NCI-H1436 (cell line): Measurements from ENCODE around the gene FAM162B.
A peak's percentile ranks its signal among the peaks of the same experiment; 100 is the strongest.
"Not testable (repeated sequence)": the region's sequence is repeated elsewhere in the genome, so short reads cannot be mapped to it uniquely, and the experiment has no call there.

Experiments used
- DNase-seq: peaks from one replicate; lab custom pipeline; 2025; lab: John Stamatoyannopoulos, UW

The FAM162B gene

GRCh38 chr6:116764961-116765841, at the start of gene FAM162B:
Gene FAM162B, minus strand, starts transcription at chr6:116765719. Its CDS starts 143 bp downstream, at chr6:116765576.
- DNase-seq: no peak

GRCh38 chr6:116812051-116812650, 46.6 kb upstream of the FAM162B start:
- DNase-seq: no peak

GRCh38 chr6:116801971-116802370, 36.5 kb upstream of the FAM162B start:
- no peak for DNase-seq

GRCh38 chr6:116799945-116800344, 34.4 kb upstream of the FAM162B start:
- no peak for DNase-seq

GRCh38 chr6:116797585-116797984, 32.1 kb upstream of the FAM162B start:
- DNase-seq: no peak

- DNase-seq: no peak
Measured at GRCh38 chr6:116793224-116793623, 27.7 kb upstream of the FAM162B start.

- DNase-seq: no peak
Measured at GRCh38 chr6:116783852-116784251, 18.3 kb upstream of the FAM162B start.

- DNase-seq: peak; percentile 28
Measured at GRCh38 chr6:116779573-116780164, 14.2 kb upstream of the FAM162B start.

- no peak for DNase-seq
Measured at GRCh38 chr6:116773886-116774285, 8.4 kb upstream of the FAM162B start.

- no peak for DNase-seq
Measured at GRCh38 chr6:116772450-116772849, 6.9 kb upstream of the FAM162B start.

GRCh38 chr6:116767715-116768114, 2.2 kb upstream of the FAM162B start:
- DNase-seq: no peak

GRCh38 chr6:116766506-116767176, 1.1 kb upstream of the FAM162B start:
- DNase-seq: no peak

GRCh38 chr6:116764629-116764960, 924 bp downstream of the FAM162B start:
- DNase-seq: no peak

- no peak for DNase-seq
Measured at GRCh38 chr6:116763906-116764628, 1.5 kb downstream of the FAM162B start.

GRCh38 chr6:116763048-116763447, 2.5 kb downstream of the FAM162B start:
- no peak for DNase-seq

- DNase-seq: no peak
Measured at GRCh38 chr6:116762235-116762634, 3.3 kb downstream of the FAM162B start.

- DNase-seq: no peak
Measured at GRCh38 chr6:116761779-116762178, 3.7 kb downstream of the FAM162B start.

- no peak for DNase-seq
Measured at GRCh38 chr6:116745176-116745575, 20.3 kb downstream of the FAM162B start.

- DNase-seq: no peak
Measured at GRCh38 chr6:116741571-116741970, 23.9 kb downstream of the FAM162B start.

GRCh38 chr6:116740486-116740885, 25.0 kb downstream of the FAM162B start:
- DNase-seq: not testable (repeated sequence)

- no peak for DNase-seq
Measured at GRCh38 chr6:116737004-116737403, 28.5 kb downstream of the FAM162B start.

GRCh38 chr6:116730513-116730912, 35.0 kb downstream of the FAM162B start:
- no peak for DNase-seq
